SK-N-SH treated with all-trans-retinoic acid at 6 μM for 48 hours (cell line): ENCODE data around the gene EEA1.

Experiments
- ATAC-seq: fragments of 200-7000 bp; cut with Tn5 transposase; 3 replicates; pipeline ENCODE4 v1.9.1; 2020; ENCODE audit warnings: mild to moderate bottlenecking, moderate library complexity
- ARNTL ChIP-seq: fragments of 450-650 bp; formaldehyde crosslinking; IDR thresholded peaks from 2 replicates; pipeline ENCODE4 v1.5.0; 2020; ENCODE audit warnings: low read depth, mild to moderate bottlenecking, moderate library complexity, borderline replicate concordance
- BACH2 ChIP-seq: fragments of 250-450 bp; sonication (Bioruptor Pico); IDR thresholded peaks from 2 replicates; pipeline ENCODE4 v1.9.0; 2021; ENCODE audit warnings: mild to moderate bottlenecking, borderline replicate concordance
- CREB5 ChIP-seq: fragments of 250-450 bp; sonication (Bioruptor Pico); IDR thresholded peaks from 2 replicates; pipeline ENCODE4 v1.5.1; 2020; ENCODE audit warnings: low read depth, mild to moderate bottlenecking, moderate library complexity
- CSDC2 ChIP-seq: fragments of 250-450 bp; sonication (Bioruptor Pico); IDR thresholded peaks from 2 replicates; pipeline ENCODE4 v1.5.0; 2020; ENCODE audit warnings: mild to moderate bottlenecking, moderate library complexity
- CSRNP3 ChIP-seq: fragments of 250-450 bp; sonication (Bioruptor Pico); IDR thresholded peaks from 2 replicates; pipeline ENCODE4 v1.5.1; 2021; ENCODE audit warnings: mild to moderate bottlenecking, moderate library complexity
- ESRRG ChIP-seq: fragments of 250-450 bp; sonication (Bioruptor Pico); IDR thresholded peaks from 2 replicates; pipeline ENCODE4 v1.6.1; 2021; ENCODE audit warnings: mild to moderate bottlenecking
- GLIS3 ChIP-seq: fragments of 250-450 bp; sonication (Bioruptor Pico); IDR thresholded peaks from 2 replicates; pipeline ENCODE4 v1.5.0; 2020; ENCODE audit warnings: mild to moderate bottlenecking, moderate library complexity
- ISL1 ChIP-seq: fragments of 250-450 bp; sonication (Bioruptor Pico); IDR thresholded peaks from 2 replicates; pipeline ENCODE4 v2.1.2; 2022; ENCODE audit warnings: mild to moderate bottlenecking, moderate library complexity
- OSR1 ChIP-seq: fragments of 250-450 bp; sonication (Bioruptor Pico); IDR thresholded peaks from 2 replicates; pipeline ENCODE4 v1.8.0; 2022; ENCODE audit warnings: moderate library complexity, mild to moderate bottlenecking, inconsistent platforms
- PATZ1 ChIP-seq: fragments of 250-450 bp; sonication (Bioruptor Pico); IDR thresholded peaks from 2 replicates; pipeline ENCODE4 v1.8.0; 2020; ENCODE audit warnings: mild to moderate bottlenecking, moderate library complexity, borderline replicate concordance
- POU6F1 ChIP-seq: fragments of 250-450 bp; sonication (Bioruptor Pico); IDR thresholded peaks from 2 replicates; pipeline ENCODE4 v1.8.0; 2021; ENCODE audit warnings: low read depth, mild to moderate bottlenecking, moderate library complexity, borderline replicate concordance
- PPARA ChIP-seq: fragments of 250-450 bp; sonication (Bioruptor Pico); IDR thresholded peaks from 2 replicates; pipeline ENCODE4 v1.5.0; 2020; ENCODE audit warnings: mild to moderate bottlenecking, borderline replicate concordance
- TCF4 ChIP-seq: fragments of 250-450 bp; sonication (Bioruptor Pico); IDR thresholded peaks from 2 replicates; pipeline ENCODE4 v1.8.0; 2021; ENCODE audit warnings: mild to moderate bottlenecking, moderate library complexity, borderline replicate concordance
- TSHZ2 ChIP-seq: fragments of 250-450 bp; sonication (Bioruptor Pico); IDR thresholded peaks from 2 replicates; pipeline ENCODE4 v1.5.0; 2020; ENCODE audit warnings: mild to moderate bottlenecking, moderate library complexity
- ZFP3 ChIP-seq: fragments of 250-450 bp; sonication (Bioruptor Pico); IDR thresholded peaks from 2 replicates; pipeline ENCODE4 v1.5.0; 2020; ENCODE audit warnings: mild to moderate bottlenecking, moderate library complexity
- ZNF565 ChIP-seq: fragments of 450-650 bp; formaldehyde crosslinking; conservative IDR thresholded peaks from 2 replicates; pipeline ENCODE4 v1.5.0; 2020; ENCODE audit warnings: low read depth, mild to moderate bottlenecking, moderate library complexity
- ZNF70 ChIP-seq: fragments of 450-650 bp; formaldehyde crosslinking; IDR thresholded peaks from 2 replicates; pipeline ENCODE4 v1.5.0; 2020; ENCODE audit warnings: mild to moderate bottlenecking, moderate library complexity
- ZNF8 ChIP-seq: fragments of 450-650 bp; formaldehyde crosslinking; IDR thresholded peaks from 2 replicates; pipeline ENCODE4 v1.5.0; 2020; ENCODE audit warnings: mild to moderate bottlenecking, moderate library complexity

The EEA1 gene

GRCh38 chr12:92779902-92780301 lies 149.2 kb downstream of the EEA1 start (continued):
- TF ChIP-seq CSRNP3 (CRISPR knock-in tag): no peak
- no peak for TF ChIP-seq GLIS3
- TF ChIP-seq PPARA (CRISPR knock-in tag): no peak

GRCh38 chr12:92778525-92778924 lies 150.6 kb downstream of the EEA1 start:
- TF ChIP-seq ISL1: peak; percentile 17; the same call in 1 of the 2 replicates
- TF ChIP-seq ZNF565 (CRISPR knock-in tag): no peak
- TF ChIP-seq ZNF70 (CRISPR knock-in tag): no peak
- no peak for TF ChIP-seq CSDC2 (CRISPR knock-in tag)
- TF ChIP-seq PPARA (CRISPR knock-in tag): no peak
- no peak for TF ChIP-seq CREB5
- TF ChIP-seq TSHZ2 (CRISPR knock-in tag): no peak
- no peak for TF ChIP-seq OSR1 (CRISPR knock-in tag)
- no peak for ATAC-seq

GRCh38 chr12:92775416-92775815 lies 153.7 kb downstream of the EEA1 start:
- ATAC-seq: no peak
- no peak for TF ChIP-seq ESRRG (CRISPR knock-in tag)
- no peak for TF ChIP-seq ZNF8
- no peak for TF ChIP-seq PPARA (CRISPR knock-in tag)
- TF ChIP-seq TSHZ2 (CRISPR knock-in tag): no peak
- no peak for TF ChIP-seq CSRNP3 (CRISPR knock-in tag)
- no peak for TF ChIP-seq BACH2 (CRISPR knock-in tag)
- no peak for TF ChIP-seq POU6F1
- no peak for TF ChIP-seq ISL1
- no peak for TF ChIP-seq TCF4 (CRISPR knock-in tag)
- TF ChIP-seq ARNTL (CRISPR knock-in tag): no peak
- no peak for TF ChIP-seq ZFP3
- TF ChIP-seq PATZ1 (CRISPR knock-in tag): no peak
- no peak for TF ChIP-seq CSDC2 (CRISPR knock-in tag)
- no peak for TF ChIP-seq GLIS3
